Activated CD4-positive, alpha-beta T cell treated with anti-CD3 and anti-CD28 coated beads for 24 hours (primary cell): ENCODE measurements around the gene SYNGR2.
A peak's percentile ranks its signal among the peaks of the same experiment; 100 is the strongest.

Experiments used
- DNase-seq, 2 donors: peaks; one replicate each; pipeline ENCODE4 v3.0.0-alpha.2; 2020; ENCODE audit warnings: low read depth in 2 of 2

SYNGR2 gene

DNA sequence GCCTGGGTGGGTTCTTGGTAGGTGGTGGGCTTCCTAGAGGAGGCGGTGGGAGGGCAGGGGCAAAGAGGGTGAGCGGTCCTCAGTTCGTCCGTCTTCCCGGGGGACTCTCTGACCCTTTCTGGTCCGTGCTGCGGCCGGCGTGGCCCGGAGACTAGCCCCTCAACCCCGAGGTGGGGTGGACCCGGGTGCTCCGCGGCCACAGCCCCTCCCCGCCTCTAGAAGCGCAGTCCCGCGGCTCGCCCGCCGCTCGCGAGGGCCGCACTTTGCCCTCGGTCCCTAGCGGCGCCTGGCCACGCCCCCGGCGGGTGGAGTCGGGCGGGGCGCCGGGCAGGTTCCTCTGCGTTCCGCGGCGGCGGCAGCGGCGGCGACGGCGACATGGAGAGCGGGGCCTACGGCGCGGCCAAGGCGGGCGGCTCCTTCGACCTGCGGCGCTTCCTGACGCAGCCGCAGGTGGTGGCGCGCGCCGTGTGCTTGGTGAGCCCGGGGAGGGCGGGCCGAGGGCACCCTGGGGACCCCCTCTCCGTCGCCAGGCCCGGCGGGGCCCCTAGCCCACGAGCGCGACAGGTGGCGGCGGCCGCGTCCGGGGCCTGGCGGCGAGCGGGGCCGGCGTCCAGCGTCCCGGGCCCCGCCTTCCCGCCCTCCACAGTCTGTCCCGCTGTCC, at the start of gene SYNGR2:
SYNGR2 (plus strand) TSS at position 340 of the 661 bp plus-strand sequence; CDS start at position 376, 36 bp downstream.
- DNase-seq, result peak; percentile 76 to 80

- DNase-seq, result no peak
These were observed 49.6 kb upstream of the SYNGR2 start for GRCh38 chr17:78118801-78119241.

DNA sequence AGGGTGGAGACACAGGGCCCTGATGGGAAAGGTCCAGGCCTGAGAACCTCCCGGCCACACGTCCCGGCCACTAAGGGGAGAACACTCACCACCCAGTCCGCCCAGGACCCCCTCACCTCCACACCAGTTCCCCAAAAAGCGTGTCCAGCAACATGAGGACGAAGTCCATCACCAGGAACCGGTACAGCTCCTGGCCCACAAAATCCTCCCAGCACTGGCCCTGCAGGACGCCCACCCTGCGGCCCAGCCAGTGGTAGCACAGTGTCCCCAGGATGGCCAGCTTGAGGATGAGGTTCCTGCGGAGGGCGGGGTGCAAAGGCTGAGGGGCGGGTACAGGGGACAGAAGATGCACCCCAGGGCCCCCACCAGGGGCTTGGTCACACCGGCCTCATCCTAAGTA, 47.8 kb upstream of the SYNGR2 start:
- no peak for DNase-seq

DNA sequence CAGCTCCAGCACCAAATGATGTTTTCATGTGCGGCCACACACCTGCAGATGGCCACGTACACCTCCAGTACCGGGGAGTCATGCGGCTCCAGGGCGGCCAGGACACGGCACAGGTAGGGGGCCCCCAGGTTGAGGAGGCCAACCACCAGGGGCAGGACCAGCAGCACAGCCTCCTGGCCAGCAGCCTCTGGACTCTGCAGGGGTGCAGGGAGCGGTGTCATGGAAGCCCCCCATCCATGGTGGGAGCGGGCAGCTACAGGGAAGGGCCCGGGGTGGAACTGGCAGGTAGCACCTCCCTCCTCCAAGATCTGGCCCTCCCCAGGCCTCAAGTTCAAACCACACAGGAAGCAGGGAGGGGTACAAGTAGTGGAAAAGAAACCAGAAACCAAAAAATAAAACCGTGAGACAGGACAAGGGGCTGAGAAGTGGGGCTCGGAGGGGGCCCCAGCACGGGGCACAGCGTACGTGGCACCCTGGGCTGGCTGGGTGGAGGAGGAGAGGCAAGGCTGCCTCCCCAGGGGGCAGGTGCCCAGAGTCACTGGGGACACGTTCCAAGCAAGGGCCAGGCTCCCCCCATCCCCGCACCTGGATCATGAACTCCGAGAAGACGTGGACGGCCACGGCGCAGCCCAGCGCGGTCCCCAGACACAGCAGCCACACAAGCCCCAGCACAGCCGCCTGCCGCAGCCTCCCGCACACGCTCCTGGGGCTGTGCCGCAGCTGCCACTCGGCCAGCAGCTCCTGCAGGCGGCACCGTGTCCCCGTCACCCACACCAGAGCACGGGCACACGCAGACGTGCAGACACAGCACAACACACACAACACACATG, 47.2 kb upstream of the SYNGR2 start:
- no peak for DNase-seq

DNA sequence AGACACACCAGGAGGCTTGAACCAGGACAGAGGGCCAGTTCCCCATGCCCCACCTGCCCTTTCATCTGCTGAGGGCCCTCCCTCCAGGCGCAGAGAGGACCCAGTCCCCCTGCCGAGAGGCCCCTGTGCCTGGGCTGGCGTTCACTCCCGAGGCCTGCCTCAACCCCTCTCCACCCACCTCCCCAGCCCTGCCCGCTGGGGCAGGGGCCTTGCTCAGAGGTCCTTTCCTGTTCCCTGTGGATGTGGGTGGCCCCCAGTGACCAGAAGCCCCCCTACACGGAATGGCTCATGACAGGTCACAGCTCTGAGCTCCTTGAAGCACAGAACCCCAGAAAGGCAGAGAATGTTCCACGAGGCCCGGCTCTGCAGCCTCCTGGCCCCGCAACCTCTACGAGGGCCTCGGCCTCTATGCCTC, 46.6 kb upstream of the SYNGR2 start:
- no peak for DNase-seq

DNA sequence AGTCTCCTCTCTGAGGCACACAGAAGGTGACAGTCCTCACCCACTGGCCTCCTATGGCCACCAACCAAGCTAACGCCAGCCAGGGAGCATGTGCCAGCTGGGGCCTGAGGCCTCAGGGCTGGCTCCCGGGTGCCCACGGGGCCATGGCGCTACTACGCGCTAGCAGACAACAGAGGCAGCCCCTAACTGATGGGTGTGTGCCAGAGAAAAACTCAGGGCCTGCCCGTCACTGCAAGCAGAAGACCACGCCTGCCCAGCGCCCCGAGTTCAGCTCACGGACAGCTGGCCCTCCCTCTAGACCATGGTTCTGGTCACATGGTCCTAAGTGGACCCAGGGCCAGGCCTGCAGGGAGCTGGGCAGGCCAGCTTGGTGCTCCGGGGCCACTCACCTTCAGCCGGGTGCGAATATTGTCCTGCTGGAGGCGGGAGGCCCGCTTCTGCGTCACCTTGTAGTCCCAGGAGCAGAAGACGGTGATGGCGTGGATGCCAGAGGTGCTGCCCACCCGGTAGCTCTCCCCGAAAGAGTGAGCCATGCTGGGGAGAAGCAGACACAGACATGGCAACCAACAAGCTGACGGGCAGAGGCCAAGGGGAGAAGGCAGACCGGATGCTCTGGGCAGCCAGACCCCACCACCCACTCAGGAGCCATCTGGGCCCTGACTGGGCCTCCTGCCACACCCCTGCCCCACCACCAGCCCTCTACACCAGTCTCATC, 46.0 kb upstream of the SYNGR2 start:
- no peak for DNase-seq

DNA sequence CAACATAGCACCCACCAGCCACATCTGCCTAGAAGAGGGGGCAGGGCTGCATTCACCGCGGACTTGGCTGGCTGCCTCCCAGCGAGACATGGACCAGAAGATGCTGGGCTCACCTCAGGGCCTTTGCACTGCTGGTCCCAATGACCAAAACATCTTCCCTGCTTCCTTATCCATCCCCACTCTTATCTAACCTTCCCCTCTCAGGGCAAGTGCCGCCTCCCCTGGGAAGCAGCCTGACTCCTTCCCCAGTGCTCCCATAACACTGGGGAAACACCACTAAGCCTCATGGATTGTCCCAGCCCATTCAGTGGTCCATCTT, 45.5 kb upstream of the SYNGR2 start:
- no peak for DNase-seq

- DNase-seq, result no peak
These were observed 45.0 kb upstream of the SYNGR2 start for GRCh38 chr17:78123258-78123929.

DNA sequence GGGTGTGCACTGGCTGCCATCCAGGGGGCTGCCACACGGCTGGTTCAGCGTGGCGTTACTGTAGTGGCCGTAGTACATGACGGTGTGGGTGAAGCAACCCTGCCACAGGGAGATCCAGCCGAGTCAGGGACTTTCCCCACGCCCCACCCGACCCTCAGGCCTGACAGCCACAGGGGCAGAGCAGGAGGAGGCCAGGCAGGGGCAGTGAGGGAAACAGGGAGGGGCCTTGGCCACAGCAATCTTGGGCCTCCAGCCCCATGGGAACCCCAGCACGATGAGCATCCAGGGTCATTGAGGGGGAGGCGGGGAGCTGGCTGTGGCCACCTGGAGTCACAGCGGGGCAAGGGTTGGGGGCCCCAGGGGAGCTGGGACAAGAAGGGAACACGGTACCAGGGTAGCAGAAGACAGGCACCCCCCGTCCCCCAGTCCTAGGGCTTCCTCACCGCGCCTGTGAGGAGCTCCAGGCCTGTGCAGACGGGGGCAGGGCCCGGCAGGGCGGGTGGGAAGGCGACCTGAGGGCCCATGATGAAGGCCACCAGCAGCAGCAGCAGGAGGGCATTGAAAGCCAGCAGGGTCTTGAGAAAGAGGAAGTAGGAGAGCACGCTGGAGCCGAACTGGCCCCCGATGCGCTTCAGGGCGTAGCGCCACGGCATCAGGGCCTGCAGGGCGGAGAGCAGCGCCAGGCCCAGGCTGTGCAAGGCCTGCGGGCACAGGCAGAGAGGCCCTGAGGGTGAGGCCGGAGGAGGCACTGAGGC, 44.1 kb upstream of the SYNGR2 start:
- DNase-seq, result no peak

- DNase-seq, result no peak
These were observed 43.6 kb upstream of the SYNGR2 start for GRCh38 chr17:78124836-78125137.

GRCh38 chr17:78125138-78125913, 43.1 kb upstream of the SYNGR2 start:
- DNase-seq, result no peak

DNA sequence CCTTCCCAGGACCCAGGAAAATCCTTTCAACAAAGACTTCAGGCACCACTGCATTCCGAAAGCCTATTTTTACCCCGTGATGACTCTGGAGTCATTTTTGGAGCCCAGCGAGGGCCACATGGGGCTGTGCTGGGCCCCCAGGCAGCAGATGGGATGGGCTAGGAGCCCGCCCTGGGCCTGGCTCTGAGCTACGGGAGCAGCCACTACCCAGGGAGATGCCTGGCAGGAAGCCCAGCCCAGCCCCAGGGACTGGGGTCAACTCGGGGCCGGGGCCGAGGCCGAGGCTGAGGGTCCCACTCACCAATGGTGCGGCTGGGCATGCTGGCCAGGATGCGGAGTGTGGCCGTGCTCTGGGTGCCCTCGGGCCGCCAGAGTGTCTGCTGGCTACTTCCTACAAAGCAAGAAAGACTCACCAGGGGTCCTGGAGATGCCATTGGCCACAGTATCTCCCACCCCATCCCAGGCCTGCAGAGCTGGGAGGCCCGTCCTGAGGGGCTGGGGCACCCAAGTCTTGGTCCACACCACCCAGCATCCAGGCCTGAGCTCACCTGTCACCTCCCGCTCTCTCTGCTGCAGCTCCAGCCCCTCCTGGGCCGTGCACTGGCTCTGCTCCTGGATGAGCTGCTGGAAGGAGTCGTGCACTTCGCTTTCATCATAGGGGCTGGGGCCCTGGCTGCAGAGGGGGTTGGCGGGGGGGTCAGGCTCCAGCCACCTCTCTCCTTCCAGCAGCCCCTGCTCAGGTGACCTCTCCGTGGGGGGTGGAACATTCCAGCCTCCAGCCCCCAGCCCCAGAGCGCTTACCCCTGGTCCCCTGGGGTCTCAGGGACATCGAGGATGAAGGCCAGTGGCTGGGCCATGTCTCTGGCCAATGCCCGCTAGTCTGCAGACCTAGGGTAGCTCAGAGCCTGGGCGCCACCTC, 42.1 kb upstream of the SYNGR2 start:
- no peak for DNase-seq

DNA sequence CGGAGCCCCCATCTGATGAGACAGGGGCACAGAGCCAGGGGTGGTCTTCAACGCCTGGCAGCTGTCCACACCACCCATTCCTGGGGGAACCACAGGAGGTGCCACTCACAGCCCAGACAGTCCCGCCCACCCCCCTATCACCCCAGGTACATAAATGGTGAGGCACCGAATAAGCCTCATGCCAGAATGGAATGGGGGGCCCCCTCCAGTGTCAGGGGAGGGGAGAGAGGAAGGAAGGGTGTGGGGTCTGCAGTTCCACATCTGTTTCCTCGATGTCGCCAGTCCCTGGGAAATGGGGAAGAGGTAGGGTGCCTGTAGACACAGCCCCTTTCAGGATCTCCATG, 41.5 kb upstream of the SYNGR2 start:
- DNase-seq, result no peak

GRCh38 chr17:78127239-78127887, 41.0 kb upstream of the SYNGR2 start:
- no peak for DNase-seq

DNA sequence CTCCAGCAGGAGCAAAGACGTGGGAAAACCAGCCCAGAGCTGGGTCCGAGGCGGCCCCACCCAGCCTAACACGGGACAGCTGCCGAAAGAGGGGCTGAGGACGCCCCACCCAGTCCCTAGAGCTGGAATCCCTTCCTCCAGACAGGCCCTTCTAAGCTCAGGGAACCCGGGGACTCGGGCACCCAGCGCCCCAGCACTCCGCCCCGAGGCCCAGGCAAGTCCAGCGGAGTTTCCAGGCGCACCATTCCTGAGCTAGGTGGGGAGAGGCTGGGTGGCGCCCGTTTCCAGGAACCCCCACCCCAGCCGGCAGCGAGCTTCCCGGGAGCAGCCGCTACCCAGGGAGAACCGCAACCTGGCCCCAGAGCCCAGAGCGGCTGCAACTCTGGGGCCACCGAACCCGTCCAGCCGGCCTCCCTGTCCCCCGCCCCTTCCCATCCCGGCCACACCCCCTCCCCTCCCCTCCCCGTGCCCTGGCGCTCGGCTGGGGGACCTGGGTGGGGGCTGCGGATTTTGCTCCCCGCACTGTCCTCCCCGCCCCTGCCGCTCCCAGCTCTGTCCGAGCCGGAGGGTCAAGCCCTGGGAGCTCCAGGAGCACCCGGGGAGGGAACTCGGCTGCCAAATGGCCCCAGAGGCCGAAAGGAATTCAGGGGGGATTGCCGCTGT, 40.4 kb upstream of the SYNGR2 start:
- DNase-seq, result no peak

DNA sequence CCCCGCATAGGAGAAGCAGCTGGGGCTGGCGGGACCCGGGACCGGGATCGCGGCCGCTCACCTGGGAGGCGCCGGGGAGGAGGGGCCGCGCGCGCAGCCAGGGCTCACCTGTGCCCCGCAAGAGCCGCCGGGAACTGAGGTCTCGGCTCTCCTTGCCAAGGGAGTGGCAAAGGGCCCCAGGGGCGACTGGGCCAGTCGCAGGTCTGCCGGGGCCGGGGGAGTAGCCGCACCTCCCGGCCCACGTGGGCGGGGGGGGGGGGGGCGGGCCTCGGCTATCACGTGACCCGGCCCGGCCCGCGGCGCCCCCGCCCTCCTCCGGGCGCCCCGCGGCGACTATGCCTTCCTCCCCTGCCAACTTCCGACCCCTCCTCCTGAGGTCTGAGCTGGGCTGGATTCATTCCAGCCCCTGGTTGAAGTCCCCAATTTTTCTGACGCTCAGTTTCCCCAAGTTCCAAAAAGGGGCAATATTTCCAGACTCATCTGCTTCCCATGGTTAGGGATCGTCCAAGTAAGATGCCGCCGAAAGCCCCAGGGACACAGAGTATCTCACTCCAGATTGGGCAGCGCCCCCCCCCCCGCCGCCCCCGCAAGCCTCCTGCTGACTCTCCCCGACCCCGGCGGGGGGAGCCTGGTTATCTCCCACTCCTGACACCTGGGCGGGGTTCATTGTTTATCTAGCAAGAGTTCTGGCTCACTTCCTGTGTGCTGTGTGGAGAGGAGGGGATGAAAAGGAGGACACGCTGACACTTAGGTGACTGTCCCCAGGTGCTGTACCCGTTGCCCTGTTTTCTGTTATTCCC, 39.6 kb upstream of the SYNGR2 start, which contains the start of gene TMC6:
TMC6 (minus strand) TSS at position 205 of the 800 bp plus-strand sequence. CDS start 1,923 bp downstream, outside the sequence.
- DNase-seq, result no peak

DNA sequence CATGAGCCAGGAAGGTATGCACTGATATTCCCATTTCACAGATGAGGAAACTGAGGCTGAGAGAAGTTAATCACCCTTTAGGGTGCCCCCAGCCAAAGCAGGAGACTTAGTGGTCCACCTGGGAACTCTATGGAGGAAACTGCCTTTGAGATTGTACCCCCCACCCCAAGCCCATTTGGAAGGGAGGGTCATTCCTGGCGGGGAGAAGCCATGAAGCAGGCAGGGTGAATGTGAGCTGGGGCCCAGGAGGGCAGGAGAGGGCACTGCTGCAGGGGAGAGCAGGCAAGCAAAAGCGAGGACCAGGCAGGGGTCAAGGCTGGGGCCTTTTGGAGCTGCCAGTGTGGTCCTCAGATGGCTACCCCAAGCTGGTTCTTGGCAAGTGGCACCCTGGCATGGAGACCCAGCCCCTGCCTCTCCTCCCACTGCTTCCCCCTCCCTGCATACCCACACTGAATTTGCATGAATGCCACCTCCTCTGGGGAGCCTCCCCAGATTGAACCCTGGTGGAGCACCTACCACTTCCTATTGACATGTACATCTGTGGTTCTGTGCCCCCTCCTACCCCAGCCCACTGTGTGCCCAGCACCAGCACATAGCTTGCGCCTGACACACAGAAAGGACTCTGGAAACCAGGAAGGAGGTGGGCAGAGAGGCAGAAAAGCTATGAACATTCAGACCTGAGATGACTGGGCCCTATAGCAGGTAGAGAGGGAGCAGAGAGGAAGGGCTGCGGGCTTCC, 38.9 kb upstream of the SYNGR2 start:
- DNase-seq, result no peak
